ENCODE results near the gene EDN1. TPM values are rescaled to one million over a fixed set of nuclear protein-coding genes. Genes with fewer than 3 reads are reported as not detected.

EDN1 gene
- 1 to 10 TPM; 2.6 to 7.4 (median 3.7) TPM for total RNA-seq (2021; fragmentation: NEBNext Ultra II Directional; extraction: Animal tissue kit (Norgen Biotek cat#: 25700))
- long read RNA-seq, transcript EDN1-201 (5 exons, 2,033 nt) = major isoform, 7 of 9 reads
- long read RNA-seq, partial matches to known transcripts = 0 of 9 reads
- long read RNA-seq, other reads (novel, unspliced or antisense) = 2 of 9 reads

GRCh38 chr6:12289933-12290820 is at the start of gene EDN1:
EDN1 (plus strand) TSS chr6:12290361; CDS start chr6:12290630, 269 bp downstream.
- Mint-ChIP-seq H3K27me3 (ENCODE audit: insufficient read depth) (peaks cover 4% of the 10 kb centered on the region; the same call in 1 of the 2 replicates), H3K27ac (peak within 1 kb of the TSS; percentile 88), H3K4me1 (ENCODE audit: low read depth) (peaks cover 79% of the 10 kb centered on the region), H3K9me3 (no peaks in the 10 kb centered on the region), H3K36me3 (ENCODE audit: low read depth) (peaks cover 14% of the 10 kb centered on the region), H3K4me3 (peak within 1 kb of the TSS; percentile 94)
- peak; percentile 72 for TF ChIP-seq CTCF (IDR thresholded peaks at IDR 0.05)
- DNase-seq = peak; percentile 88

- Mint-ChIP-seq H3K9me3 (no peaks in the 10 kb centered on the region), H3K27ac (no peak overlapping the region), H3K4me1 (ENCODE audit: low read depth) (peaks cover 18% of the 10 kb centered on the region), H3K27me3 (ENCODE audit: insufficient read depth) (no peaks in the 10 kb centered on the region), H3K4me3 (no peak overlapping the region), H3K36me3 (ENCODE audit: low read depth) (no peaks in the 10 kb centered on the region)
- TF ChIP-seq CTCF (IDR thresholded peaks at IDR 0.05) = no peak
- no peak for DNase-seq
These were observed 48.5 kb upstream of the EDN1 start for GRCh38 chr6:12241493-12242175.

- Mint-ChIP-seq H3K27me3 (ENCODE audit: insufficient read depth) (no peaks in the 10 kb centered on the region), H3K4me1 (ENCODE audit: low read depth) (peaks cover 19% of the 10 kb centered on the region), H3K36me3 (ENCODE audit: low read depth) (no peaks in the 10 kb centered on the region)
These were observed 47.0 kb upstream of the EDN1 start for GRCh38 chr6:12243169-12243568.

GRCh38 chr6:12245360-12245759 is 44.8 kb upstream of the EDN1 start:
- no peak for TF ChIP-seq CTCF (IDR thresholded peaks at IDR 0.05)
- Mint-ChIP-seq H3K36me3 (ENCODE audit: low read depth) (no peaks in the 10 kb centered on the region), H3K27me3 (ENCODE audit: insufficient read depth) (no peaks in the 10 kb centered on the region), H3K4me1 (ENCODE audit: low read depth) (peaks cover 37% of the 10 kb centered on the region), H3K9me3 (no peaks in the 10 kb centered on the region), H3K27ac (peak overlapping the region; percentile 17; the same call in 1 of the 2 replicates), H3K4me3 (no peak overlapping the region)
- DNase-seq = no peak

More at GRCh38 chr6:12243169-12243568, 47.0 kb upstream of the EDN1 start:
- TF ChIP-seq CTCF (IDR thresholded peaks at IDR 0.05) = no peak
- Mint-ChIP-seq H3K4me3 (no peak overlapping the region), H3K9me3 (no peaks in the 10 kb centered on the region), H3K27ac (no peak overlapping the region)
- no peak for DNase-seq

Data from HFFc6 (cell line).